HG02938 (cell line): Measurements from ENCODE around the gene MZF1.

ENCODE experiments used
- ATAC-seq: cut with Tn5 transposase; IDR thresholded peaks from one replicate; pipeline ENCODE4 v1.9.1; 2021; ENCODE audit warnings: mild to moderate bottlenecking, moderate library complexity; ENCODE audit not compliant: unreplicated experiment

Gene MZF1

DNA sequence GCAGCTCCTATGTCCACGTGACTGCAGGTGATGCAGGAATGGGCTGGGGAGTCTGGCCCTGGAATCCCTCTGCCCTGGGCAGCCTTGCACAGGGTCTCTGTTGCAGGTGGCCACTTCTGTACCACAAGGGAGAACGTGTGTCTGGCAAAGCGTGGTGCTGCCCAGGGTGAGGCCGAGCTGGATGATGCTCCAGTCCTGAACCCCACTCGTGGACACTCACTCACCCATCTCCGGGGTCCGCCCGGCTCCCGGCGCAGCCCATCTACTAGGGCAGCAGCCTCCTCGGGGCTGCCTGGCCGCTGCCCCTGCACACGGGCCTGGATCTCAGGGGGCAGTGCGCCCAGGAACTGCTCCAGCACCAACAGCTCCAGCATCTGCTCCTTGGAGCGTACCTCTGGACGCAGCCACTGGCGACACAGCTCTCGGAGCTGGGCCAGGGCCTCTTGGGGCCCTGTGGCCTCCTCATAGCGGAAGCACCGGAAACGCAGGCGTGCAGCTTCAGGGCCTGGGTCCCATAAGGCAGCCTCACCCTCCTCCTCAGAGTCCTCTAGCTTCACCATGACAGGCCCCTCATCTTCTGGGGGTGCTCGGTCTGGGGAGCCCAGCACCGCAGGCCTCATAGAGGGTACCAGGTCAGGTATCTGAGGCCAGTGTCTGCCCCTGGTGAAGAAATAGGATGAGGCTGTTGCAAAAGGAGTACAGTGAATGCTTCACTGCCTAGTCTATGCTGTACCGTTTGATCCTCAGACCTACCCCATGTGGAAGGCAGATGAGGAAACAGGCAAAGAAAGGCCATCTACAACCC is 2.2 kb downstream of the MZF1 start:
- ATAC-seq = no peak

DNA sequence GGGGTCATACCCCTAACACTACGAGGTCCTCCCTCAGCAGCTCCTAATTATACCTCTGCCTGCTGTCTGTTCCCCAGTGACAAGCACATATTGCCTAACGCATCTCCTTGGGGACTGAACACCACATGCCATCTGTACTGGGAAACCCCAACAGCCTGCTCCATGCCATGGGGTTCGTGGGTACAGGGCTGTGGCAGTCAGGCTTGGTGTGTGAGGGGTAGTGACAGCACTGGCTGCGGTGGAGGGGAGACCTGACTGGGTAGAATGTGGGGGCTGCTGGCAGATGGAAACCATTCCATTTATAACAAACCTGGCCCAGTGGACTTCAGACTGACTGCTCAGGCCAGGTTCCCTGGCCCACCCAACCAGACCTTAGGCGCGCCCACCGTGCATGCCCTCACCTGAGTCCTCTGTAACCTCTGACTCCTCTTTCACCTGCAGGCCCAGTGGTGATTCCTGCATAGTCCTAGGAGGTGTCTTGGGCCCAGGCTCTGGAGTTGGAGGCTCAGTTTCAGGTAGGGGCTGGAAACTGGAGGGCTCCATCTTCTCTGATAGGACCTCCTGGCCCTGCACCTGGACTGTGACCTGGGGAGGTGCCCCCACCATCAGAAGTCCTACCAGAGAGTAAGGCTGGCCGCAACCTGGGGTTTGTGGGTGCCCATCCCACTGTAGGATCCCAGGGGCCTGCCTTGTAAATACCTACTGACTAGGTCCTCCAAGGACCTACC is 3.0 kb downstream of the MZF1 start:
- no peak for ATAC-seq

GRCh38 chr19:58569191-58569942 is 3.8 kb downstream of the MZF1 start:
- no peak for ATAC-seq

GRCh38 chr19:58568453-58569130 is 4.5 kb downstream of the MZF1 start:
- no peak for ATAC-seq

- ATAC-seq = no peak
Observed at GRCh38 chr19:58566989-58567388, 6.1 kb downstream of the MZF1 start.

DNA sequence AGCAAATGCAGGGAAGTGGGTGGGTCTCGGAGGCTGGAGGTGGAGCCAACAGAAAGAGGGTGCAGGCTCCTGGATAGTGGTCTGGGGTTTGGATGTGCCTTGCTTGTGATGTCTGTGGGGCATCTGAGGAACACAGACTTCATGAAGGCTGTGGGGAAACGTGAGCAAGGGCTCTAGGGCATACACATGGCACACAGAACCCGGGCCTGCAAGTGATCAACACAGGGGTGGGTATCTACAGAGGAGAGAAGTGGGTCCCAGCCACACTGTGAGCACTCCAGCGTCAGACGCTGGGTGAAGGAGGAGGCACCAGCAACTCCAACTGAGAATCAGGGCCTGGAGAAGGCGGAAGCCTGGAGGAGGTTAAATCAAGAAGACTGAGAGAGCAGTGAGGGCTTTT is 9.3 kb downstream of the MZF1 start:
- ATAC-seq = no peak

DNA sequence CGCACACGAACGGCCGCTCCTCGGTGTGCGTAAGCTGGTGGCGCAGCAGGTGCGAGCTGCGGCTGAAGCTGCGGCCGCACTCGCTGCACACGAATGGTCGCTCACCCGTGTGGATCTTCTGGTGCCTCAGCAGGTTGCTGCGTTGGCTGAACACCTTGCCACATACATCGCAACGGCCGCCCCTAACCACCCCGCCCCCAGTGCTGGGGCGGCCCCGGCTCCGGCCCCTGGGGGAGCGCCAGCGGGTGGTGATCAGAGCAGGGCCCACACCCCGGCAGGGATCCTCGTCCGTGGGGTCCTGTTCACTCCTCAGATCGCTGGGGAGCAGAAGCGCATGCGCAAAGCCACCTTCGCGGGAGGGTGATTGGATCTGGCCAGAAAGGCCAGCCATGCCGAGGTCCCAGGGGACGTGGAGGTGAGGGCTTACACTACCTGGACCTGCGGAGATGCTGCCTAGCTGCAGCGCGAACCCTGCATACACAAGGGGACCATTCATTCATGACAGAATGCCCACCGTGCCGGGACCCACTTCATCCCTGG is 10.0 kb downstream of the MZF1 start:
- ATAC-seq = no peak

- no peak for ATAC-seq
Observed at GRCh38 chr19:58562122-58563033, 10.8 kb downstream of the MZF1 start.

DNA sequence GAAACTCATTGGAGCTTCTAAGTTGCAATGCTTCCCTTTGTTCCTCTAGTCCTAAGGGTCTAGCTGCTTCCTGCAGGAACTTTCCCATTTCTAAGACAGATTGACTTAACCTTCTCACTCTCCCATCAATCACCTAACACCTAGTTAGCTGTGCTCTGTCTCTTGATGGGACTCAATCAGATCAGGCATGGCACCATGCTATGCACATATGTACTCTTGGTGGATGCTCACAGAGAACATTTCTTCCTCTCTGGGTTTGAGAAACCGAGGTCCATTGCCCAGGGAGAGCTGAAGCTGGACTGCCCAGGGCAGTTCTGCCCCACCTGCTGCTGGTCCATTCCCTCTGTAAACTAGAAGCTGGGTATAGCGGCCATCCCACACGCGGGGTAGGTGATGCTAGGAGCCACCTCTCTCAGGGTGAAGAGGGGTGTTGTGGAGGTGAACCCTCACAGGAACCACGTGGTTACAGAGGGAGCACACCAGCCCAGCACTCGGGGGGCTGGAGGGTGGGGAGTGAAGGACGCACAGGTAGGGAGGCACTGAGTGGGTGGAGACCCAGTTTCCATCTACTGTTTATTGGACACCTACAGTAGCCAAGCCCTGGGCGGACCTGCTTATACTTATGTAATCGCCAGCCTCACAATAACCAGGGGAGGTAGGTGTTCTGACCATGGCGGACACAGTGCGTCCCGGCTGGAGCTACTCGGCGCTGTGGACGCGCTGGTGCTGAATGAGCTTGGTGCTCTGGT is 11.6 kb downstream of the MZF1 start:
- ATAC-seq = no peak

DNA sequence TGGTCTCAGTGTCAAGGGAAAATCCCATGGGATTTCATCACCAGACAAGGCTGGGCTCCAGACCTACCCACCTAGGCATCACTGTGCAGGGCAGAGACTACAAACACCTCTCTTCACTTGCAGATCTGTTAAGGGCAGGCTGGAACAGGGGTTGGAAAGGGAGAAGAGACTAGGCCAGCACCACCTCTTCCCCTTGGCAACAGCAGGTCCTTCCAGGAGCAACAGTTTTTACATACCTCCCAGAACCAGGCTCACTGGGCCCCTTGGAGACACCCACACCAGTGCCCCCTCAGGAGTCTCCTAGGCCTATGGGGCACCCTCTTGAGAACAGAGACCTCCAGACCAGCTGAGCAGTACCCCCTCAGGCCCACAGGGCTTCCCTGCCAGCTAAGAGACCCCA is 12.2 kb downstream of the MZF1 start:
- no peak for ATAC-seq

DNA sequence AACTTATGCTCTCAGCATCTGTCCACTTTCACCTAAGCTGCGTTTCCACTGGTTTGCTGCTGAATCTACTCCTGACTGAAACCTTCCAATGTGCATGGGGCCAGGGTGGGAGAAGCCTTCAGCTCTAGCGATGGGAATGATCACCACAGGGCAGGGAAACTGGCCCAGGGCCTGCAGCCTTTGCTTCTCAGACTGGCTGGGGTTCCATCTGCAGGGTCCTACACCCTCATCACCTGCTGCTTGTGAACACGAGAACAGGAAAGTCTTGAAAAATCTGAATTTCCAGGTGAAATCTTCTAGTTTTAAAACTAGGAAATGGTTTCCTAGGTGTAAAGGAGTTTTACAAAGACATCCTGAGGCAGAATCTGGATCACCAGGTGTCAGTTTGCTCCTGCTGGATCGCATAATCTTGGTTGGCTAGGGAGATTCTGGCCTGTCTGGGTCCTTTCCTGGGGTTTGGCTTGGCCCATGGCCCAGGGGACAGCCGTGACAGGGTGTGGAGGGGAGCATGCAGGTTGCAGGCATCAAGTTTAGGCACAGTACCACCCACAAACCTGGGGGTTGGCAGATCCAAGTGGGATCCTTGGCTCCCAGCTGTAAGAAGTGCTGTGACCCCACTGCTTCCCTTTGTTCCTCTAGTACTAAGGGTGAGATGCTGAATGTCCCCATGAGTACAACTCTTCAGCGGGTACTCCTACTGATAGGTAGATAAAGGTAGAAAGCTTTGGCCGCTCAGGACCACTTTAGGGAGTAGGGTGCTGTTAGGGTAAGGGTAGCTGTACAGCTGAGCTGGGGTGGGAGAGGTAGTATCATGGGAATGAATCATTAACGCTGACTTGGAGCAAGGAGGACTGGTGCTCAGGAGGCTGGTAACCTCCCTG is 12.9 kb downstream of the MZF1 start:
- ATAC-seq = no peak

GRCh38 chr19:58559275-58560006 is 13.7 kb downstream of the MZF1 start:
- no peak for ATAC-seq

- peak; percentile 57 for ATAC-seq
Observed at GRCh38 chr19:58558623-58559274, 14.4 kb downstream of the MZF1 start.

DNA sequence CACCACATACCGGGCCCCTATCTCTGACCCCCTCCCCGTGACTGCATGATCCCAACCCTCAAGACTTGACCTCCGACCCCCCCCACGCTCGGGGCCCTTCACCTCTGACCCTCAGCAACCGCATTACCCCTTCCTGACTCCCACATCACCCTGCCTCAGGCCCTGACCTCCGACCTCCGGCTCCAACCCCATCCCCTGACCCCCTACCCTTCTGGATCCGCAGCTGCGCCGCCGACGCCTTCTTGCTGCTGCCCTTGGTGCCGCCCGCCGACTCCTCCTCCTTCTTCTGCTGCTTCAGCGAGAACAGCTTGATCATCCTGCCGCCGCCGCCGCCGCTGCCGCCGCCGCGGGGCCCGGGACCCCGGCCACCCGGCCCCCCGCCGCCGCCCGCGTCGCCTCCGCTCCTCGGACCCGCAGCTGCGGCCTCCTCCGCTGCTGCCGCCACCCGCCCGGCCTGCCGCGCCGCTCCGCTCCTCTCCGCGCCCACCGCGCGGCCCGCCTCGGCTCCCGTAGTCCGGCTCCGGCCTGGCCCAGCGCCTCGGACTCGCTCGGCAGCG is 15.0 kb downstream of the MZF1 start, which contains the start of gene UBE2M:
TSS of gene UBE2M (minus strand) at position 546 of the 557 bp plus-strand sequence. CDS start at position 316, 230 bp downstream.
- ATAC-seq = no peak

DNA sequence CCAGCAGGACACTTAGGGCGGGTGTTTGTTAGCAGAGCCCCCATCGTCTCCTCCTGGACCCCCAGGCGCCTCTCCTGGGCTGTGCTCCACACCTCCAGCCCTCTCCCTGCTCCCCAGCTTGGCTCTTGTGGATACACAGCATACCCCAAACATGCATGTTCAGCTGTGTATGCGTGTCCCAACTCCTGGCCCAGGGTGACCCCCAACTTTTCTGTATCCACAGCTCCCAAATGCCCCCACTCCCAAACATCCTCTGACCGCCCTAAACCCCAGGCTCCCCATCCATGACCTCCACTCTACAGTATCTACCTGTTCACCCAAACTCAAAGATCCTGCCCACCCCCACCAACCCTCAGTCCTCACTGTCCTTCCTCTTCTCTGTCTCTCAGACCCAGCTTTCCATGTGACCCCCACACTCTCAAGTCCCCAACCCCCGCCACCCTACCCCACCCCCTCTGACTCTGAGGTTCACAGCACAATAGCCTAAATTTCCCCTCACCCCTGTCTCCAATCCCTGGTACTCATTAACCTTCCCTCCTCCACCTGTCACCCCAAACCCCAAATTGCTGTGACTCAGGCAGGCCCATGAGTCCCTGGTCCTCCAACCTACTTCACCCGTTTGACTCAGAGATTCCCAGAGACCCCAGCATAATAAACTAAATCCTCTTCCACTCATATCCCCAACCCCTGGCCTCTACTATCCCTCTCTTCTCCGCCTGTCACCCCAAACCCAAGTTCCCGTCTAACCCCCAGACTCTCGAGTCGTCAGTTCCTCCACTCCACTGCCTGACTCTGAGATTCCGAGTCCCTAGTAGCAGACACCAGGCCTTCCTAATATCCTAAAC is 15.7 kb downstream of the MZF1 start:
- no peak for ATAC-seq
